K562 (cell line): ENCODE data around the gene JUP. TPM values are rescaled to one million over a fixed set of nuclear protein-coding genes. Genes with fewer than 3 reads are reported as not detected.

ENCODE experiments used
- ATAC-seq: fragments of 200-7000 bp; cut with Tn5 transposase; 3 replicates; pipeline ENCODE4 v1.9.1; 2020; ENCODE audit warnings: moderate library complexity
- BruUV-seq: library from RNA; stranded (reverse); fragments of 400-500 nt; replicated peaks from 2 replicates; lab custom pipeline; 2021; lab: Mats Ljungman, UMichigan
- CTCF ChIA-PET: fragments of 300-600 bp; formaldehyde crosslinking; extraction: SDS; loops from one replicate; lab custom pipeline; 2021; ENCODE audit warnings: low intra/inter-chr PET ratio; lab: Yijun Ruan, JAX
- POLR2A ChIA-PET: fragments of 300-600, 350-650 bp; sonication (Branson Sonifier 250); formaldehyde crosslinking; extraction: SDS; loops from one replicate; lab custom pipeline; 2021; ENCODE audit warnings: antibody characterized with exemption, inconsistent platforms; lab: Yijun Ruan, JAX
- DNase-seq, 4 experiments: peaks; one replicate each; pipeline versions ENCODE4 v3.0.0 to v3.0.0-alpha.2; 2011 to 2018; ENCODE audit warnings: low spot score in 3 of 4, mixed read lengths in 3 of 4; ENCODE audit errors: extremely low read depth in 1 of 4
- FAIRE-seq: peaks from 2 replicates; lab custom pipeline; 2011; peaks lifted over from hg19 to GRCh38; lab: Jason Lieb, UNC
- H2AFZ ChIP-seq: 2 replicates; pipeline ENCODE4 v1.6.0; 2011; ENCODE audit warnings: low read depth, low read length, control low read depth, inconsistent platforms
- H3K27ac ChIP-seq: fragments of 200-600 bp; 3 replicates; pipeline ENCODE4 v1.8.0; 2011; ENCODE audit warnings: low read depth, mild to moderate bottlenecking, control low read depth, inconsistent platforms, low read length, moderate library complexity, mixed read lengths; ENCODE audit errors: extremely low read depth
- H3K27me3 ChIP-seq, 2 experiments: fragments of 300-600 bp in 1 of 2; 2 replicates in 1 of 2; 3 replicates in 1 of 2; pipeline versions ENCODE4 v1.6.0 to v1.8.0; 2011; ENCODE audit warnings: inconsistent platforms in 2 of 2, low read length in 2 of 2, mild to moderate bottlenecking in 1 of 2, mixed read lengths in 1 of 2, moderate library complexity in 1 of 2; ENCODE audit not compliant: control insufficient read depth in 2 of 2, insufficient read depth in 2 of 2
- H3K36me3 ChIP-seq: fragments of 300-600 bp; 3 replicates; pipeline ENCODE4 v1.8.0; 2011; ENCODE audit warnings: mild to moderate bottlenecking, low read length, inconsistent platforms; ENCODE audit not compliant: control insufficient read depth, insufficient read depth
- H3K4me1 ChIP-seq, 2 experiments: fragments of 200-600 bp in 1 of 2; replicated peaks in 1 of 2; 2 replicates in 1 of 2; 3 replicates in 1 of 2; pipeline versions ENCODE4 v1.5.1 to v1.8.0; 2011; ENCODE audit warnings: inconsistent platforms in 2 of 2, low read length in 2 of 2, mild to moderate bottlenecking in 1 of 2, mixed read lengths in 1 of 2, moderate library complexity in 1 of 2; ENCODE audit not compliant: control insufficient read depth in 2 of 2, insufficient read depth in 2 of 2
- H3K4me2 ChIP-seq: 2 replicates; pipeline ENCODE4 v1.6.1; 2011; ENCODE audit warnings: low read length, control low read depth, inconsistent platforms, mixed read lengths; ENCODE audit not compliant: insufficient read depth
- H3K4me3 ChIP-seq: fragments of 200-600 bp; sonication (generic), shearing (Covaris generic); 2 replicates; pipeline ENCODE4 v1.5.1; 2016; ENCODE audit warnings: control low read depth, inconsistent platforms
- H3K79me2 ChIP-seq: fragments of 200-600 bp; 3 replicates; pipeline ENCODE4 v1.8.0; 2011; ENCODE audit warnings: low read length, inconsistent platforms; ENCODE audit not compliant: control insufficient read depth, insufficient read depth
- H3K9ac ChIP-seq, 2 experiments: 2 replicates each; pipeline versions ENCODE4 v1.6.0 to v1.6.1; 2011; ENCODE audit warnings: low read depth in 2 of 2, low read length in 2 of 2, control low read depth in 1 of 2, inconsistent platforms in 1 of 2, mild to moderate bottlenecking in 1 of 2, mixed read lengths in 1 of 2; ENCODE audit not compliant: insufficient read depth in 1 of 2
- H3K9me1 ChIP-seq: one replicate; pipeline ENCODE4 v1.6.0; 2011; ENCODE audit warnings: inconsistent platforms, mild to moderate bottlenecking, low read length, moderate library complexity; ENCODE audit not compliant: control insufficient read depth, insufficient read depth
- H3K9me3 ChIP-seq: replicated peaks from 2 replicates; pipeline ENCODE4 v1.5.1; 2011; ENCODE audit warnings: low read depth, low read length, inconsistent platforms; ENCODE audit not compliant: control insufficient read depth, insufficient read depth
- H4K20me1 ChIP-seq: replicated peaks from 2 replicates; pipeline ENCODE4 v1.6.1; 2011; ENCODE audit warnings: low read length, inconsistent platforms, mixed read lengths; ENCODE audit not compliant: control insufficient read depth, insufficient read depth
- AFF4 ChIP-seq: sonication (generic); formaldehyde crosslinking; IDR thresholded peaks from 2 replicates; pipeline ENCODE4 v1.8.0; 2023; ENCODE audit warnings: mild to moderate bottlenecking, missing genetic modification reagents
- ATF7 ChIP-seq: fragments of 450-650 bp; IDR thresholded peaks from 2 replicates; pipeline ENCODE4 v1.7.1; 2014; ENCODE audit warnings: mild to moderate bottlenecking, moderate library complexity
- BHLHE40 ChIP-seq: IDR thresholded peaks from 2 replicates; pipeline ENCODE4 v1.6.1; 2011; ENCODE audit warnings: low read length, improper control_type of control experiment
- MTA2 ChIP-seq: fragments of 450-650 bp; IDR thresholded peaks from 2 replicates; pipeline ENCODE4 v1.6.1; 2016; ENCODE audit warnings: low read depth
- MTA3 ChIP-seq: fragments of 450-650 bp; formaldehyde crosslinking; IDR thresholded peaks from 2 replicates; pipeline ENCODE4 v1.6.1; 2017; ENCODE audit warnings: mild to moderate bottlenecking, borderline replicate concordance
- SRSF7 ChIP-seq: fragments of 200-400 bp; formaldehyde crosslinking; optimal IDR thresholded peaks from 2 replicates; pipeline ENCODE3; 2017; ENCODE audit warnings: mild to moderate bottlenecking, low read depth, low read length
- YY1 ChIP-seq, 3 experiments: IDR thresholded peaks; 2 replicates each; pipeline ENCODE4 v1.6.1; 2011; ENCODE audit warnings: low read length in 2 of 3, mild to moderate bottlenecking in 2 of 3, moderate library complexity in 2 of 3, borderline replicate concordance in 1 of 3, control low read depth in 1 of 3, low read depth in 1 of 3; ENCODE audit not compliant: insufficient read depth in 3 of 3, insufficient replicate concordance in 2 of 3, control insufficient read depth in 1 of 3, insufficient read length in 1 of 3; ENCODE audit errors: extremely low read depth in 1 of 3
- WGBS: fragments of 100-300 bp; shearing (Covaris generic); methylation state at CpG from one replicate; pipeline ENCODE4 v1.1.6; 2016; ENCODE audit warnings: low coverage, mixed read lengths; ENCODE audit not compliant: insufficient coverage; ENCODE audit errors: missing lambda C conversion rate; 5-methylcytosine and 5-hydroxymethylcytosine counted together
- in situ Hi-C: fragments of 300-500 bp; cut with MboI; formaldehyde crosslinking; loops from 4 replicates; pipeline ENCODE4 v1.15.0; 2018; ENCODE audit warnings: inconsistent platforms, mixed read lengths
- intact Hi-C: fragments of 100-400 bp; cut with micrococcal nuclease; formaldehyde crosslinking; loops from 2 replicates; pipeline ENCODE4 v1.14.2; 2022
- polyA plus RNA-seq, 8 experiments: library from polyadenylated mRNA; depleted of rRNA in 4 of 8; stranded (reverse) in 5 of 8; unstranded in 3 of 8; fragments of >200 nt; fragmentation: Nextera tagmentation in 2 of 8; fragmentation: Illumina TruSeq in 1 of 8; extraction: Ambion mirVana in 2 of 8; extraction: Trizol in 1 of 8; gene quantifications; 2 replicates each; pipeline versions ENCODE4 v1.2.1 to v1.2.3, GENCODE V29; 2011 to 2014; ENCODE audit warnings: inconsistent platforms in 1 of 8, missing spikeins in 1 of 8
- total RNA-seq, 7 experiments: library from RNA; depleted of rRNA in 6 of 7; stranded (reverse); fragments of >200 nt in 6 of 7; fragmentation: Illumina TruSeq in 2 of 7; extraction: Trizol in 2 of 7; gene quantifications; 2 replicates each; pipeline versions ENCODE4 v1.2.1 to v1.2.3, GENCODE V29; 2011 to 2021; ENCODE audit warnings: low replicate concordance in 1 of 7

Gene JUP
- total and polyA plus RNA-seq, 9 of the 15 experiments (the other 6 are each of a cell fraction or from before 2014, with no cell fraction given), result 6.4 to 177 (median 31.2) TPM

- no peak for TF ChIP-seq AFF4 (CRISPR knock-in tag)
- TF ChIP-seq SRSF7, result no peak
- TF ChIP-seq MTA3, result no peak
- TF ChIP-seq, all 486 proteins: peak for 3
These were observed 61.9 kb downstream of the JUP start (continued) for GRCh38 chr17:41724476-41725050.

- Histone ChIP-seq H3K4me2 (no peak overlapping the region), H3K27me3 (no peaks in the 10 kb centered on the region; a peak in 1 of 5 replicates), H3K4me1 (peaks cover 3 to 29% of the 10 kb centered on the region in 2 experiments; a peak in 3 of 5 replicates), H3K27ac (no peak overlapping the region), H3K9me3 (no peaks in the 10 kb centered on the region), H2AFZ (no peak overlapping the region), H3K9ac (no peak overlapping the region; a peak in 1 of 4 replicates), H4K20me1 (no peaks in the 10 kb centered on the region), H3K79me2 (no peaks in the 10 kb centered on the region), H3K36me3 (no peaks in the 10 kb centered on the region), H3K9me1 (no peaks in the 10 kb centered on the region), H3K4me3 (no peak overlapping the region)
- ATAC-seq (peak; percentile 19; the same call in 2 of the 3 replicates), FAIRE-seq (no peak), DNase-seq (no peak)
- in situ Hi-C loops, result no loop called here
- BruUV-seq, result no TSS peak
- TF ChIP-seq MTA2 (no peak), ATF7 (no peak), BHLHE40 (peak; percentile 68), YY1 (IDR thresholded peaks at IDR 0.05; ENCODE audit: borderline replicate concordance in 1 of 3, control insufficient read depth in 1 of 3, extremely low read depth in 1 of 3, insufficient read depth in 3 of 3, insufficient read length in 1 of 3, insufficient replicate concordance in 2 of 3, low read depth in 1 of 3, low read length in 2 of 3) (peak in 1 of 3 experiments; percentile 53)
- CTCF ChIA-PET, result no interaction called here
- WGBS, result 12% methylated on average over 10 of the region's 12 CpGs
- POLR2A ChIA-PET, result interaction anchor here (0.6 to 3.2 kb wide), 7 partner anchors 9 to 528 kb away, joined by 3 to 18 read pairs (median 3); partner anchors contain the start of gene EIF1
- intact Hi-C loops, result no loop called here
These were observed 62.6 kb downstream of the JUP start for GRCh38 chr17:41723801-41724475.
